ENCODE measurements around the gene PROB1. TPM values are rescaled to one million over a fixed set of nuclear protein-coding genes. Genes with fewer than 3 reads are reported as not detected.

The PROB1 gene
- polyA plus RNA-seq, 1 of the 3 experiments (the other 2 are of a cell fraction) = 0.44 TPM

DNA sequence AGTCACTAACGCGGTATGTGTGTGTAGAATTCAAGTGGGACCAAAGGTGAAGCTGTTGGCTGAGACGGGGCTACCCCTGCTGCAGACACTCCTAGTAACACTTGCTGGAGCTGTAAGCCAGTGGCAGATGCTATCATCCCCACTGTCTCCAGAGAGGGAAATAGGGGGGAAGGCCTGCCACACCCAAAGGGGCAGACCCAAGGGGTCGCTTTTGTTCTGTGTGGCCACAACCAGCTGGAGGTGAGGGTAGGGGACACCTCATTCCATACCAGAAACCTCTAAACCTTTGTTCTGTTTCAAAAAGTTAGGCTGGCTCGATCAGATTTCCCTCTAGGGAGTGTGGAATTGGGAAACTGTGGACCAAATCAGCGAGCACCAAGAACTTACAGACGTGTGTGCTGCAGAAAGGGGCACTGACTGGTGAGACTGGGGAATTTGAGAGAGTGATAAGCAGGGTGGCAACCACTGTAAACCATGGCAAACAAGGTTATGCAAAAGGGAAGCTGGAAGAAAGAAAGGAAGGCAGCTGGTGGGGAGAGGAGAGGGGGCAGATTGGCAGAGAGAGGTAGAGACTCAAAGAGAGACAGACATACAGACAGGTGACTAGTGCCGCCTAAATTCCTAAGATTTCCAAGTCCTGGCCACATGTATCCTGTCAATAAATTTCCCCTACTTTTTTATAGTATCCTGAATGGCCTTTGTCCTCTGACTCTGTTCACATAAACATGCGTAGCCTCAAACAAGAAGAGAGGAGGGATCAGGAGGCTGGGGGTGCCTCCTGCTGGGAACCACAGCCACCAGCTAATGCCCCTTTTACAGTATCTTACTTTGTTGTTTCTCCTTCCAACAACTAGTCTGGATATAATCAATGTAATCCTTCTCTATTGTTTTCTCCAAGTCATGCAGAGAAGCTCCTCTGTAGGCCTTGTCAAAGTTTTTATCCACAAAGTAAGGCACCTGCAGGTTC, 24.6 kb upstream of the PROB1 start:
- Histone ChIP-seq H4K20me1 (ENCODE audit: insufficient read depth) (no peaks in the 10 kb centered on the region), H3K27me3 (ENCODE audit: insufficient read depth) (no peaks in the 10 kb centered on the region), H2AFZ (ENCODE audit: low read depth) (no peak overlapping the region), H3K79me2 (ENCODE audit: insufficient read depth) (no peaks in the 10 kb centered on the region), H3K4me3 (ENCODE audit: low read depth in 2 of 2, low read length in 1 of 2) (no peak overlapping the region), H3K27ac (ENCODE audit: low read depth in 2 of 2, low read length in 1 of 2) (no peak overlapping the region), H3K4me2 (no peak overlapping the region), H3K4me1 (ENCODE audit: control insufficient read depth in 1 of 2, insufficient read depth in 2 of 2, low read depth in 1 of 2, low read length in 1 of 2) (peaks cover 0 to 4% of the 10 kb centered on the region in 2 experiments; a peak in 1 of 4 replicates), H3K9ac (no peak overlapping the region), H3K36me3 (replicated peaks in 1 of 2; ENCODE audit: control insufficient read depth in 1 of 2, insufficient read depth in 2 of 2, low read length in 1 of 2) (peaks cover 31 to 48% of the 10 kb centered on the region in 2 experiments), H3K9me2 (no peaks in the 10 kb centered on the region), H3F3A (replicated peaks; ENCODE audit: insufficient read depth) (peaks cover 7% of the 10 kb centered on the region), H3K9me3 (no peaks in the 10 kb centered on the region)
- TF ChIP-seq RAD21 (IDR thresholded peaks at IDR 0.05; ENCODE audit: low read length) (no peak), FOXJ3 (CRISPR knock-in tag; IDR thresholded peaks at IDR 0.05) (no peak), TEAD4 (IDR thresholded peaks at IDR 0.05; ENCODE audit: borderline replicate concordance, insufficient read depth) (no peak), ELF1 (IDR thresholded peaks at IDR 0.05) (no peak), FOSL2 (IDR thresholded peaks at IDR 0.05; ENCODE audit: borderline replicate concordance, low read depth) (no peak), RFX5 (IDR thresholded peaks at IDR 0.05; ENCODE audit: low read length) (no peak), JUND (IDR thresholded peaks at IDR 0.05) (no peak), POLR2AphosphoS5 (IDR thresholded peaks at IDR 0.05; ENCODE audit: low read depth, low read length) (no peak)
- TF ChIP-seq, protein P1, sequence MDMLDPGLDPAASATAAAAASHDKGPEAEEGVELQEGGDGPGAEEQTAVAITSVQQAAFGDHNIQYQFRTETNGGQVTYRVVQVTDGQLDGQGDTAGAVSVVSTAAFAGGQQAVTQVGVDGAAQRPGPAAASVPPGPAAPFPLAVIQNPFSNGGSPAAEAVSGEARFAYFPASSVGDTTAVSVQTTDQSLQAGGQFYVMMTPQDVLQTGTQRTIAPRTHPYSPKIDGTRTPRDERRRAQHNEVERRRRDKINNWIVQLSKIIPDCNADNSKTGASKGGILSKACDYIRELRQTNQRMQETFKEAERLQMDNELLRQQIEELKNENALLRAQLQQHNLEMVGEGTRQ (IDR thresholded peaks at IDR 0.05; ENCODE audit: borderline replicate concordance, low read depth, low read length) = no peak
- TF ChIP-seq, protein P2, sequence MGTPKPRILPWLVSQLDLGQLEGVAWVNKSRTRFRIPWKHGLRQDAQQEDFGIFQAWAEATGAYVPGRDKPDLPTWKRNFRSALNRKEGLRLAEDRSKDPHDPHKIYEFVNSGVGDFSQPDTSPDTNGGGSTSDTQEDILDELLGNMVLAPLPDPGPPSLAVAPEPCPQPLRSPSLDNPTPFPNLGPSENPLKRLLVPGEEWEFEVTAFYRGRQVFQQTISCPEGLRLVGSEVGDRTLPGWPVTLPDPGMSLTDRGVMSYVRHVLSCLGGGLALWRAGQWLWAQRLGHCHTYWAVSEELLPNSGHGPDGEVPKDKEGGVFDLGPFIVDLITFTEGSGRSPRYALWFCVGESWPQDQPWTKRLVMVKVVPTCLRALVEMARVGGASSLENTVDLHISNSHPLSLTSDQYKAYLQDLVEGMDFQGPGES (IDR thresholded peaks at IDR 0.05; ENCODE audit: low read depth, low read length) = no peak
- ChIA-PET POLR2A (no interaction called here), CTCF (interaction anchor here (0.7 to 9.7 kb wide), 4 partner anchors 9 to 95 kb away, joined by 3 to 324 read pairs (median 8); partner anchors contain the start of gene STING1)
- DNase-seq = no peak
- WGBS (ENCODE audit: low lambda C conversion rate) = 87% methylated on average over 9 of the region's 9 CpGs

DNA sequence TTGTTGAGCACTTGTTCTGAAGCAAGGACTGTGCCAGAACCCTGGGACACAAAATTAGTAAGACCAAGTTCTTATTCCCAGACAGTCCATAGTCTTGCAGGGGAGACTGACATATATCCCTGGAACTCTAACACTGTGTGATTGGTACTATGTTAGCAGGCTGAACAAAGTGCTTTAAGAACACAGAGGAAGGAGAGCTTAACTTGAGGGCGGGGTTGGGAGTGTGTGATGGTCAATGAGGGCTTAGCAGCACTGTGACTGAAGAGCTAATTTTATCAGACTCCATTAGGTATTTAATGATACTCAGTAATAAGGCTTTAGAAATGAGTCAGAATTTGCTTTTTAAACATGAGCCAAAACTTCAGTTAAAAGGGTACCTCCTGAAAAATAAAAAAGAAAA, 23.9 kb upstream of the PROB1 start:
- peaks cover 7% of the 10 kb centered on the region for H3F3A ChIP-seq (replicated peaks; ENCODE audit: insufficient read depth)
- no peak overlapping the region for H3K4me2 ChIP-seq
- 82% methylated on average over 1 of the region's 1 CpG for WGBS (ENCODE audit: low lambda C conversion rate)
- H3K36me3 ChIP-seq (replicated peaks in 1 of 2; ENCODE audit: control insufficient read depth in 1 of 2, insufficient read depth in 2 of 2, low read length in 1 of 2) = peaks cover 38 to 49% of the 10 kb centered on the region in 2 experiments
- peaks cover 0 to 4% of the 10 kb centered on the region in 2 experiments; a peak in 1 of 4 replicates for H3K4me1 ChIP-seq (ENCODE audit: control insufficient read depth in 1 of 2, insufficient read depth in 2 of 2, low read depth in 1 of 2, low read length in 1 of 2)
- ChIA-PET POLR2A (no interaction called here), CTCF (interaction anchor here (1.0 to 9.7 kb wide), 3 partner anchors 8 to 96 kb away, joined by 3 to 324 read pairs (median 14); no protein-coding TSS in a partner anchor)
- DNase-seq = no peak
- H3K9me2 ChIP-seq = no peaks in the 10 kb centered on the region
- H3K27me3 ChIP-seq (ENCODE audit: insufficient read depth) = no peaks in the 10 kb centered on the region
- H3K4me3 ChIP-seq (ENCODE audit: low read depth in 2 of 2, low read length in 1 of 2) = no peak overlapping the region
- no peak overlapping the region for H2AFZ ChIP-seq (ENCODE audit: low read depth)
- no peak overlapping the region for H3K9ac ChIP-seq
- no peaks in the 10 kb centered on the region for H3K79me2 ChIP-seq (ENCODE audit: insufficient read depth)
- H4K20me1 ChIP-seq (ENCODE audit: insufficient read depth) = no peaks in the 10 kb centered on the region
- no peaks in the 10 kb centered on the region for H3K9me3 ChIP-seq
- no peak overlapping the region for H3K27ac ChIP-seq (ENCODE audit: low read depth in 2 of 2, low read length in 1 of 2)
- TF ChIP-seq RFX5 (IDR thresholded peaks at IDR 0.05; ENCODE audit: low read length) (no peak), GABPA (IDR thresholded peaks at IDR 0.05; ENCODE audit: low read depth) (no peak), ELF1 (IDR thresholded peaks at IDR 0.05) (no peak), TEAD4 (IDR thresholded peaks at IDR 0.05; ENCODE audit: borderline replicate concordance, insufficient read depth) (no peak), FOSL2 (IDR thresholded peaks at IDR 0.05; ENCODE audit: borderline replicate concordance, low read depth) (no peak), FOXJ3 (CRISPR knock-in tag; IDR thresholded peaks at IDR 0.05) (no peak), POLR2AphosphoS5 (IDR thresholded peaks at IDR 0.05; ENCODE audit: low read depth, low read length) (no peak), TAF1 (IDR thresholded peaks at IDR 0.05; ENCODE audit: borderline replicate concordance, low read depth, low read length) (no peak), RAD21 (IDR thresholded peaks at IDR 0.05; ENCODE audit: low read length) (no peak)
- TF ChIP-seq, protein P3, sequence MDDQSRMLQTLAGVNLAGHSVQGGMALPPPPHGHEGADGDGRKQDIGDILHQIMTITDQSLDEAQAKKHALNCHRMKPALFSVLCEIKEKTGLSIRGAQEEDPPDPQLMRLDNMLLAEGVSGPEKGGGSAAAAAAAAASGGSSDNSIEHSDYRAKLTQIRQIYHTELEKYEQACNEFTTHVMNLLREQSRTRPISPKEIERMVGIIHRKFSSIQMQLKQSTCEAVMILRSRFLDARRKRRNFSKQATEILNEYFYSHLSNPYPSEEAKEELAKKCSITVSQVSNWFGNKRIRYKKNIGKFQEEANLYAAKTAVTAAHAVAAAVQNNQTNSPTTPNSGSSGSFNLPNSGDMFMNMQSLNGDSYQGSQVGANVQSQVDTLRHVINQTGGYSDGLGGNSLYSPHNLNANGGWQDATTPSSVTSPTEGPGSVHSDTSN (IDR thresholded peaks at IDR 0.05) = no peak
- TF ChIP-seq, protein P4, sequence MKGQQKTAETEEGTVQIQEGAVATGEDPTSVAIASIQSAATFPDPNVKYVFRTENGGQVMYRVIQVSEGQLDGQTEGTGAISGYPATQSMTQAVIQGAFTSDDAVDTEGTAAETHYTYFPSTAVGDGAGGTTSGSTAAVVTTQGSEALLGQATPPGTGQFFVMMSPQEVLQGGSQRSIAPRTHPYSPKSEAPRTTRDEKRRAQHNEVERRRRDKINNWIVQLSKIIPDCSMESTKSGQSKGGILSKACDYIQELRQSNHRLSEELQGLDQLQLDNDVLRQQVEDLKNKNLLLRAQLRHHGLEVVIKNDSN (IDR thresholded peaks at IDR 0.05; ENCODE audit: borderline replicate concordance, low read depth) = no peak
- TF ChIP-seq, protein P5, sequence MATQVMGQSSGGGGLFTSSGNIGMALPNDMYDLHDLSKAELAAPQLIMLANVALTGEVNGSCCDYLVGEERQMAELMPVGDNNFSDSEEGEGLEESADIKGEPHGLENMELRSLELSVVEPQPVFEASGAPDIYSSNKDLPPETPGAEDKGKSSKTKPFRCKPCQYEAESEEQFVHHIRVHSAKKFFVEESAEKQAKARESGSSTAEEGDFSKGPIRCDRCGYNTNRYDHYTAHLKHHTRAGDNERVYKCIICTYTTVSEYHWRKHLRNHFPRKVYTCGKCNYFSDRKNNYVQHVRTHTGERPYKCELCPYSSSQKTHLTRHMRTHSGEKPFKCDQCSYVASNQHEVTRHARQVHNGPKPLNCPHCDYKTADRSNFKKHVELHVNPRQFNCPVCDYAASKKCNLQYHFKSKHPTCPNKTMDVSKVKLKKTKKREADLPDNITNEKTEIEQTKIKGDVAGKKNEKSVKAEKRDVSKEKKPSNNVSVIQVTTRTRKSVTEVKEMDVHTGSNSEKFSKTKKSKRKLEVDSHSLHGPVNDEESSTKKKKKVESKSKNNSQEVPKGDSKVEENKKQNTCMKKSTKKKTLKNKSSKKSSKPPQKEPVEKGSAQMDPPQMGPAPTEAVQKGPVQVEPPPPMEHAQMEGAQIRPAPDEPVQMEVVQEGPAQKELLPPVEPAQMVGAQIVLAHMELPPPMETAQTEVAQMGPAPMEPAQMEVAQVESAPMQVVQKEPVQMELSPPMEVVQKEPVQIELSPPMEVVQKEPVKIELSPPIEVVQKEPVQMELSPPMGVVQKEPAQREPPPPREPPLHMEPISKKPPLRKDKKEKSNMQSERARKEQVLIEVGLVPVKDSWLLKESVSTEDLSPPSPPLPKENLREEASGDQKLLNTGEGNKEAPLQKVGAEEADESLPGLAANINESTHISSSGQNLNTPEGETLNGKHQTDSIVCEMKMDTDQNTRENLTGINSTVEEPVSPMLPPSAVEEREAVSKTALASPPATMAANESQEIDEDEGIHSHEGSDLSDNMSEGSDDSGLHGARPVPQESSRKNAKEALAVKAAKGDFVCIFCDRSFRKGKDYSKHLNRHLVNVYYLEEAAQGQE (IDR thresholded peaks at IDR 0.05; ENCODE audit: low read depth, low read length) = no peak

Data from SK-N-SH (cell line).